HL-60 (cell line): ENCODE data around the gene MYBPC1.
"Not testable (repeated sequence)": the region's sequence is repeated elsewhere in the genome, so short reads cannot be mapped to it uniquely, and the experiment has no call there.

Experiments used
- DNase-seq, 2 experiments: peaks; one replicate each; pipeline ENCODE4 v3.0.0-alpha.2; 2010 to 2020; ENCODE audit warnings: low read depth in 1 of 2, low spot score in 1 of 2
- H3K27ac ChIP-seq: fragments of 250-450 bp; sonication (Bioruptor Pico); replicated peaks from 2 replicates; pipeline ENCODE4 v1.5.1; 2020; ENCODE audit warnings: mild to moderate bottlenecking, moderate library complexity
- H3K27me3 ChIP-seq: fragments of 250-450 bp; sonication (Bioruptor Pico); 2 replicates; pipeline ENCODE4 v1.5.1; 2021; ENCODE audit warnings: mild to moderate bottlenecking, moderate library complexity; ENCODE audit not compliant: insufficient read depth, poor library complexity, severe bottlenecking
- H3K4me3 ChIP-seq: replicated peaks from 2 replicates; pipeline ENCODE4 v1.5.1; 2011; ENCODE audit warnings: mild to moderate bottlenecking, control low read depth, low read length; ENCODE audit not compliant: insufficient read depth
- CTCF ChIP-seq: IDR thresholded peaks from one replicate; pipeline ENCODE4 v1.5.1; 2011; ENCODE audit warnings: low read length, control low read depth, inconsistent platforms; ENCODE audit not compliant: insufficient read depth
- GABPA ChIP-seq: IDR thresholded peaks from 2 replicates; pipeline ENCODE4 v1.6.1; 2012; ENCODE audit warnings: low read depth
- POLR2AphosphoS5 ChIP-seq: IDR thresholded peaks from 2 replicates; pipeline ENCODE4 v1.6.1; 2012; ENCODE audit warnings: low read depth
- REST ChIP-seq: IDR thresholded peaks from 2 replicates; pipeline ENCODE4 v1.6.1; 2012; ENCODE audit warnings: low read depth; ENCODE audit not compliant: insufficient replicate concordance
- SPI1 ChIP-seq: IDR thresholded peaks from 2 replicates; pipeline ENCODE4 v1.6.1; 2012; ENCODE audit warnings: low read depth, mild to moderate bottlenecking, borderline replicate concordance
- long read RNA-seq: library from polyadenylated mRNA; unstranded; transcript quantifications from one replicate; pipeline ENCODE4 v2.0.0, GENCODE V29; 2020

MYBPC1 gene
- long read RNA-seq, partial matches to known transcripts: 0 of 1 reads
- long read RNA-seq, other reads (novel, unspliced or antisense): 1 of 1 reads

GRCh38 chr12:101594700-101595099 is at the start of gene MYBPC1:
Gene MYBPC1 (plus strand): TSS chr12:101594971. CDS start chr12:101595071, 100 bp downstream.
- TF ChIP-seq CTCF: no peak
- no peak within 1 kb of the TSS for H3K4me3 ChIP-seq
- no peaks in the 10 kb centered on the region for H3K27me3 ChIP-seq
- no peak within 1 kb of the TSS for H3K27ac ChIP-seq
- DNase-seq: no peak

- DNase-seq: no peak
- no peak overlapping the region for H3K4me3 ChIP-seq
- TF ChIP-seq REST (no peak), GABPA (no peak), CTCF (no peak), SPI1 (no peak), POLR2AphosphoS5 (no peak)
- H3K27me3 ChIP-seq: no peaks in the 10 kb centered on the region
- no peak overlapping the region for H3K27ac ChIP-seq
Measured at GRCh38 chr12:101551362-101552114, 43.2 kb upstream of the MYBPC1 start.

GRCh38 chr12:101552277-101552676 is 42.5 kb upstream of the MYBPC1 start:
- Histone ChIP-seq H3K27me3 (no peaks in the 10 kb centered on the region), H3K4me3 (no peak overlapping the region), H3K27ac (no peak overlapping the region)
- peak in 1 of 2 experiments; percentile 5 for DNase-seq
- no peak for TF ChIP-seq POLR2AphosphoS5
- no peak for TF ChIP-seq GABPA

GRCh38 chr12:101557094-101557493 is 37.7 kb upstream of the MYBPC1 start:
- Histone ChIP-seq H3K4me3 (no peak overlapping the region), H3K27me3 (no peaks in the 10 kb centered on the region), H3K27ac (no peak overlapping the region)
- no peak for DNase-seq
- TF ChIP-seq REST (no peak), SPI1 (no peak), CTCF (no peak), POLR2AphosphoS5 (no peak), GABPA (no peak)

- H3K27me3 ChIP-seq, H3K4me3 ChIP-seq, H3K27ac ChIP-seq, DNase-seq: not testable (repeated sequence)
Measured at GRCh38 chr12:101558726-101559125, 36.0 kb upstream of the MYBPC1 start.
